GM18951 (cell line): Measurements from ENCODE around the gene NPTX1.

Source experiments
- POLR2A ChIP-seq: IDR thresholded peaks from 4 replicates; pipeline ENCODE4 v1.6.1; 2011; ENCODE audit warnings: mild to moderate bottlenecking; ENCODE audit not compliant: insufficient read length, insufficient read depth; ENCODE audit errors: extremely low read depth
- in situ Hi-C: fragments of 300-500 bp; cut with MboI; formaldehyde crosslinking; loops from one replicate; pipeline ENCODE4 v1.12.0; 2022; ENCODE audit warnings: low sequenced_read_pairs, mixed read lengths, inconsistent platforms; ENCODE audit not compliant: unreplicated experiment

The NPTX1 gene

GRCh38 chr17:80432961-80433550 lies 43.4 kb downstream of the NPTX1 start:
- in situ Hi-C loops = loop anchor here (5.0 to 10.0 kb wide), 2 partner anchors 432 to 539 kb away; no protein-coding TSS in a partner anchor
- no peak for TF ChIP-seq POLR2A

DNA sequence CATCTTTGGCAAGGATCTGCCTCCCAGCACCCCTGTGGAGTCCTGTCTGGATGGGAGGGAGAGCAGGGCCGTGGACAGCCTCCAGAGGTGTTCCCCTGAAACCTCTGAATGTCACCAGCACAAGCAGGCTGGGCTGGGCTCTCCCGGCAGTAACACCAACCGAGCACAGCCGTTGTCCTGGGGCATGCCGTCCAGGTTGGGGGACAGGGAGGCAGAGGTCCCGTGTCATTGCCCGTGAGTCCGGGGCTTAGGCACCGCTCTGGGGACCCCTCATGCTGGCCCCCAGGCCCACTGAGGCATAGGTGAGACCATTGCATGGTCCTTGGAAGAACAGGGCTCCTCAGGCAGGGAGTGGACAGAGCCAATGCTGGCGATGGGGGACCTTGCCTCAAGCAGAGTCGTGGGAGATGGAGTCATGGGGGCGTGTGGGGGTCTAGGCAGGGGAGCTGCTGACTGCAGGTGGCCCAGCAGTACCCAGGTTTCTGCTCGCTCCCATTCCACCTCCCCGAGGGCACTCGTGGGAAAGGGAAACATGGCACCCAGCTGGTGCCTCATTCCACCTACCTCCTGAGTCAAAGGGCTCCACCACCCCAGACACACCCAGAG lies 44.0 kb downstream of the NPTX1 start:
- in situ Hi-C loops = loop anchor here (5.0 to 10.0 kb wide), 2 partner anchors 432 to 540 kb away; no protein-coding TSS in a partner anchor
- TF ChIP-seq POLR2A = no peak

- in situ Hi-C loops = loop anchor here (5.0 to 10.0 kb wide), 2 partner anchors 433 to 541 kb away; no protein-coding TSS in a partner anchor
- no peak for TF ChIP-seq POLR2A
These were observed 44.9 kb downstream of the NPTX1 start for GRCh38 chr17:80431246-80432195.

DNA sequence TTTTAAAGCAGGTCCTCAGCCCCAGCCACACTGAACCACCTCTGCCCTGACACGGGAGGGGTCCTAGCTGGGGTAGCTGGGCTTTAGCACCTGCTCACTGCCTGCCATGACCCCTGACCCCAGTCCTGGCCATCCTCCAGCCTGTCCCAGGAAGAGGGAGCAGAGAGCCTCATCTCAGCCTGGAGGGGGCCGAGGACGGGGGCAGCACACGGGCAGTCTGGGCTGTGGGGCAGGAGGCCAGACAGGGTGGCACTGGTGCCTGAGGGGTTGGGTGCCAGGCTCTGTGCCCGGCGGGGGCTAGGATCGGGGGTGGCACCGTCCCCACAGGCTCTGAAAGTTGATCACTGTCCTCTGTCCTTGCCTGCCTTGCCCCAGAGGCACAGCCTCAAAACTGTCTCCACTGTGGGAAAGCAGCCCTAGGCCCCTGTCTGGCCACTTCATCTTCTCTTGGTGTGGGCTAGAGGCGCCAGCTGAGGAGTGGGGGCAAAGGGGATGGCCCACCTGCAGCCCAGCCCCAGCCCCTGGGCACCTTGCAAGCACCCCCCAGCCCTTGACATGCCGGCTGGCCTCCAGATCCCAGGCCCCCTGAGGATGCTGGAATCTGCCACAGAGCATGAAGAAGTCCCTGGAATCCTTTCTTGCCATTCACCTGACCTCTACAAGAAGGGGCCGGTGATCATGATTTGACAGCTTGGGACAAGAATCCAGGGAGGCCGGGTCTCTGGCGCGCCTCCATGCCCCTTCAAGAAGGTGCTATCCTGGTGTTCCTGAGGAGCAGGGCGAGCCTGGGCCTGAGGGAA lies 45.8 kb downstream of the NPTX1 start:
- in situ Hi-C loops = loop anchor here (5.0 to 10.0 kb wide), 2 partner anchors 434 to 542 kb away; no protein-coding TSS in a partner anchor
- TF ChIP-seq POLR2A = no peak

- no peak for TF ChIP-seq POLR2A
- in situ Hi-C loops = loop anchor here (5.0 to 10.0 kb wide), 2 partner anchors 435 to 543 kb away; no protein-coding TSS in a partner anchor
These were observed 46.8 kb downstream of the NPTX1 start for GRCh38 chr17:80429356-80430275.

DNA sequence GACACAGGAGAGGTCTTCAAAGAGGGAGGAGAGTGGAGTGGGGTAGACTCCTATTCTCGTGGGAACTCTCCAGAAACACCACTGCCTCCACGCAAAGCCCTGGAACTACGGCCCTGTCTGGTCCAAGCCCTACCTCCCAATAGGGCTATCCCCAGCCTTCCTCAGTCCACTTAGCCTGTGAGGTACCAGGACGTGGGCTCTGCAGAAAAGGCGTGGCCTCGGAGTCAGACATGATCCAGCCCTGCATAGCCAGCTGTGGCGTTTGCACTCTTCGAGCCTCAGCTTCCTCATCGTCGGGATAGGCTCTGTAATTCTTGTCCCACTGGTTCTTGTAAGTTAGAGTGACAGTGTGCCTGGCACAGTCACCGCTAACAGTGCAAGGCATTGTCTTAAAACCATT lies 47.6 kb downstream of the NPTX1 start:
- TF ChIP-seq POLR2A = no peak
- in situ Hi-C loops = no loop called here

DNA sequence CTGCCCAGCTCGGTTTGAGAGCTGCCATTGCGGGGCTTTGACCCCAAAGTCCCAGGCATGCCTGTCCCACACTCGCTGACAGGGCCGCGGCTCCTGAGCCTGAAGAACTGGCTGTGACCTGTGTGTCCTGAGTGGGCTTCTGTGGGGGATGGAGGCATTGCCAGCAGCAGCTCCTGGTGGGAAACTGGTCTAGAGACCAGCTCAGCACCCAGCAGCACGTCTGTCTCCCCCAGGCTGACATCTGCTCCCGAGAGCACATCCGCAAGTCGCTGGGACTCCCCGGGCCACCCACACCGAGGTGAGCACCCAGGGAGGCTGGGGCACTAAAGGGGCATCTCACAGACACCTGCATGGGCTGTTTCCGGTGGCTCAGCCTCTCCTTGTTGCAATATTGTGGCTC lies 48.0 kb downstream of the NPTX1 start:
- TF ChIP-seq POLR2A = no peak
- in situ Hi-C loops = no loop called here

DNA sequence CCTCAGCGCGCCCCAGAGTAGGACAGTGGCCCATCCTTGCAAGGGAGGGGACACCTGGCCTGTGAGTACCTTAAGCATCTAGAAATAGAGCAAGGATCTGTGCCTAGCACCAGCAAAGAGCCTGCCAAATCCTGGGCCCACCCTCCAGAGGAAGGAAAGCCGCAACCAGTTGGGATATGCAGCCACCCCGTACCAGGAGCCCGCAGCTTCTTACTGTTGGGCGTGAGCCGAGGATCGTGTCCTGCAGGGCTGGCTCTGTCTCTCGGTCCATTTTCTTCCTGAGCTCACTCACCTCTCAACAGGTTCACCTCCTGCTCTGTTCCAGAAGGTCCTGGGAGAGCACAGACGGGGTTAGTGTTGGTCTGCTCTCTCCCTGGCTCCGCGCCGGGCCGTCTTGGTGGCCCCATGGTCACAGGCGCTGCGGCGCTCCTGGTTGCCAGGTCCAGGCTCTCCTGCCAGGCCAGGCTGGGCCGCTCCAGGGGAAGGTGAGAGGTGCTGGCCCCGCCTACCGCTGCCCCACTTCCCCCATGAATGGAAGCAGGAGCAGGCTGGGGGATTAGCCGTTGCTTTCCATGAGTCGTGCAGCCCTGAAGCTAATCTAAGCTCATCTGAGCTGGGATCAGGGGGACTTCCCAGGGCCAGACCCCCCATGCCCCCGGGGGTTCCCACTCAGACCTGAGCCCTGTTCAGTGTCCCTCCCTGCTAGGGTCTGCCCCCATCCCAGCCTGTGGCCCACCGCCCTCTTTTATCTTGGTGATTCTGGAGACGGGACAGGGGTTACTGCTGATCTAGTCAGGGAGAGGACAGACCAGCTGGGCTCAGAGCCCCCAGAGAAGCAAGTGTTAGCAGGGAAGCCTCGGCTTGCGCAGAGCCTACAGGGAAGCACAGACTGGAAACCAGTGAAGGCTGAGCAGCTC lies 48.8 kb downstream of the NPTX1 start:
- in situ Hi-C loops = no loop called here

GRCh38 chr17:80426671-80427326 lies 49.6 kb downstream of the NPTX1 start:
- no peak for TF ChIP-seq POLR2A
- in situ Hi-C loops = no loop called here

More for the DNA sequence above, 48.8 kb downstream of the NPTX1 start:
- no peak for TF ChIP-seq POLR2A

- in situ Hi-C loops = no loop called here
These were observed 50.5 kb downstream of the NPTX1 start for GRCh38 chr17:80425835-80426426.

More at GRCh38 chr17:80425835-80426426, 50.5 kb downstream of the NPTX1 start:
- no peak for TF ChIP-seq POLR2A
